ENCODE results near the gene RNF223. TPM values are rescaled to one million over a fixed set of nuclear protein-coding genes. Genes with fewer than 3 reads are reported as not detected.

RNF223 gene
- total and polyA plus RNA-seq, 2 of the 13 experiments (the other 11 are each of a cell fraction or from before 2014, with no cell fraction given) = 0.03 TPM; not detected in 1

DNA sequence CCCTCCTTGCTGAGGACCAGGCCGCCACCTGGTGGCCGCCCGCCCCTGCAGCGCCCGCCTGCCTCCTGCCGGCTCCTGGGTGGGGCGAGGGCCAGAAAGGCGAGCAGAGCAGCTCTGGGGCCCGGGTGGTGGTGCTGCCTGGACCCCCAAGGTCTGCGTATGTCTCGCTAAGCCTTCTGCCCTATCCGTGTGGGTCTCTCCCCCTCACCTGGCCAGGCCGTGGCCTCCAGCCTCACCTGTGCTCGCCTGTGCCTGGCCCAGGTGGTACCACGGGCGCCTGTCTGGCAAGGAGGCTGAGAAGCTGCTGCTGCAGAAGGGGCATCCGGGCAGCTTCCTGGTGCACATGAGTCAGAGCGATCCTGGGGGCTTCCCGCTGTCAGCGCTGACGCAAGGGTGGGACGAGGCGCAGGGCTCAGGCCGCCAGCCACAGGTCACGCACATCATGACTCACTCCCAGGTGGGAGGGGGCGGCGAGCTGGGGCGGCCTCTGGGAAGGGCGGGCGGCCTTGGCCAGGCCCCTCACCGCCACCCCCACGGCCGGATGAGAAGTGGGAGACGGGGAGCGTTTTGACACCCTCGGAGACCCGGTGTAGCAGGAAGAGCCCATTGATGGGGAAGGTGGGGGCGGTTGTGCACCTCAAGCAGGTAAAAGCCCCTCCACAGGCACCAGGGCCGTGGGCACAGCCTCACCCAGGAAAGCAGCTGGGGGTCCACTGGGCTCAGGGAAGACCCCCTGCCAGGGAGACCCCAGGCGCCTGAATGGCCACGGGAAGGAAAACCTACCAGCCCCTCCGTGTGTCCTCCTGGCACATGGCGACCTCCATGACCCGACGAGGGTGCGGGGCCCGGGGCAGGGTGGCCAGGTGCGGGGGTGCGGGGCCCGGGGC lies 9.9 kb downstream of the RNF223 start (continued):
- TF ChIP-seq TFE3 (CRISPR knock-in tag; IDR thresholded peaks at IDR 0.05) = peak; percentile 86
- TF ChIP-seq CENPX (CRISPR knock-in tag; IDR thresholded peaks at IDR 0.05) = no peak
- TF ChIP-seq ZNF33B (CRISPR knock-in tag; IDR thresholded peaks at IDR 0.05) = no peak
- TF ChIP-seq ZNF816 (CRISPR knock-in tag; IDR thresholded peaks at IDR 0.05; ENCODE audit: borderline replicate concordance) = no peak
- TF ChIP-seq CSRNP1 (CRISPR knock-in tag; IDR thresholded peaks at IDR 0.05) = peak; percentile 68; the same call in 1 of the 2 replicates
- TF ChIP-seq, protein P1, sequence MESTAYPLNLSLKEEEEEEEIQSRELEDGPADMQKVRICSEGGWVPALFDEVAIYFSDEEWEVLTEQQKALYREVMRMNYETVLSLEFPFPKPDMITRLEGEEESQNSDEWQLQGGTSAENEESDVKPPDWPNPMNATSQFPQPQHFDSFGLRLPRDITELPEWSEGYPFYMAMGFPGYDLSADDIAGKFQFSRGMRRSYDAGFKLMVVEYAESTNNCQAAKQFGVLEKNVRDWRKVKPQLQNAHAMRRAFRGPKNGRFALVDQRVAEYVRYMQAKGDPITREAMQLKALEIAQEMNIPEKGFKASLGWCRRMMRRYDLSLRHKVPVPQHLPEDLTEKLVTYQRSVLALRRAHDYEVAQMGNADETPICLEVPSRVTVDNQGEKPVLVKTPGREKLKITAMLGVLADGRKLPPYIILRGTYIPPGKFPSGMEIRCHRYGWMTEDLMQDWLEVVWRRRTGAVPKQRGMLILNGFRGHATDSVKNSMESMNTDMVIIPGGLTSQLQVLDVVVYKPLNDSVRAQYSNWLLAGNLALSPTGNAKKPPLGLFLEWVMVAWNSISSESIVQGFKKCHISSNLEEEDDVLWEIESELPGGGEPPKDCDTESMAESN (CRISPR knock-in tag; conservative IDR thresholded peaks at IDR 0.05) = peak; percentile 66; the same call in 1 of the 2 replicates
- no peak for TF ChIP-seq MIER2 (CRISPR knock-in tag; IDR thresholded peaks at IDR 0.05)
- TF ChIP-seq RBAK (CRISPR knock-in tag; IDR thresholded peaks at IDR 0.05) = no peak
- peak; percentile 25 for TF ChIP-seq SKI (IDR thresholded peaks at IDR 0.05; ENCODE audit: partially characterized antibody)
- TF ChIP-seq TEAD2 (CRISPR knock-in tag; IDR thresholded peaks at IDR 0.05) = no peak
- no peak for TF ChIP-seq FOXM1 (CRISPR knock-in tag; IDR thresholded peaks at IDR 0.05)
- TF ChIP-seq CEBPG (CRISPR knock-in tag; IDR thresholded peaks at IDR 0.05) = peak; percentile 76
- TF ChIP-seq, protein P2, sequence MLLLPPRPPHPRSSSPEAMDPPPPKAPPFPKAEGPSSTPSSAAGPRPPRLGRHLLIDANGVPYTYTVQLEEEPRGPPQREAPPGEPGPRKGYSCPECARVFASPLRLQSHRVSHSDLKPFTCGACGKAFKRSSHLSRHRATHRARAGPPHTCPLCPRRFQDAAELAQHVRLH (CRISPR knock-in tag; IDR thresholded peaks at IDR 0.05; ENCODE audit: borderline replicate concordance, low read depth) = peak; percentile 59; the same call in 1 of the 2 replicates
- no peak for TF ChIP-seq FOXP1 (IDR thresholded peaks at IDR 0.05)
- TF ChIP-seq FOXP1 (CRISPR knock-in tag; IDR thresholded peaks at IDR 0.05) = peak; percentile 20; the same call in 1 of the 2 replicates
- no peak for TF ChIP-seq ISX (CRISPR knock-in tag; conservative IDR thresholded peaks at IDR 0.05)
- no peak for TF ChIP-seq CCAR2 (optimal IDR thresholded peaks at IDR 0.05; ENCODE audit: low read depth, low read length)
- TF ChIP-seq ZNF180 (CRISPR knock-in tag; IDR thresholded peaks at IDR 0.05; ENCODE audit: borderline replicate concordance, low read depth) = no peak
- TF ChIP-seq KMT2B (CRISPR knock-in tag; IDR thresholded peaks at IDR 0.05) = no peak; the same call in 1 of the 2 replicates
- TF ChIP-seq, protein P3, sequence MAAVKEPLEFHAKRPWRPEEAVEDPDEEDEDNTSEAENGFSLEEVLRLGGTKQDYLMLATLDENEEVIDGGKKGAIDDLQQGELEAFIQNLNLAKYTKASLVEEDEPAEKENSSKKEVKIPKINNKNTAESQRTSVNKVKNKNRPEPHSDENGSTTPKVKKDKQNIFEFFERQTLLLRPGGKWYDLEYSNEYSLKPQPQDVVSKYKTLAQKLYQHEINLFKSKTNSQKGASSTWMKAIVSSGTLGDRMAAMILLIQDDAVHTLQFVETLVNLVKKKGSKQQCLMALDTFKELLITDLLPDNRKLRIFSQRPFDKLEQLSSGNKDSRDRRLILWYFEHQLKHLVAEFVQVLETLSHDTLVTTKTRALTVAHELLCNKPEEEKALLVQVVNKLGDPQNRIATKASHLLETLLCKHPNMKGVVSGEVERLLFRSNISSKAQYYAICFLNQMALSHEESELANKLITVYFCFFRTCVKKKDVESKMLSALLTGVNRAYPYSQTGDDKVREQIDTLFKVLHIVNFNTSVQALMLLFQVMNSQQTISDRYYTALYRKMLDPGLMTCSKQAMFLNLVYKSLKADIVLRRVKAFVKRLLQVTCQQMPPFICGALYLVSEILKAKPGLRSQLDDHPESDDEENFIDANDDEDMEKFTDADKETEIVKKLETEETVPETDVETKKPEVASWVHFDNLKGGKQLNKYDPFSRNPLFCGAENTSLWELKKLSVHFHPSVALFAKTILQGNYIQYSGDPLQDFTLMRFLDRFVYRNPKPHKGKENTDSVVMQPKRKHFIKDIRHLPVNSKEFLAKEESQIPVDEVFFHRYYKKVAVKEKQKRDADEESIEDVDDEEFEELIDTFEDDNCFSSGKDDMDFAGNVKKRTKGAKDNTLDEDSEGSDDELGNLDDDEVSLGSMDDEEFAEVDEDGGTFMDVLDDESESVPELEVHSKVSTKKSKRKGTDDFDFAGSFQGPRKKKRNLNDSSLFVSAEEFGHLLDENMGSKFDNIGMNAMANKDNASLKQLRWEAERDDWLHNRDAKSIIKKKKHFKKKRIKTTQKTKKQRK (IDR thresholded peaks at IDR 0.05; ENCODE audit: low read length) = no peak
- peak; percentile 91 for TF ChIP-seq ZBTB7B (CRISPR knock-in tag; IDR thresholded peaks at IDR 0.05)
- no peak for TF ChIP-seq KLF13 (CRISPR knock-in tag; IDR thresholded peaks at IDR 0.05)
- peak; percentile 78; the same call in 1 of the 2 replicates for TF ChIP-seq MIER3 (CRISPR knock-in tag; IDR thresholded peaks at IDR 0.05; ENCODE audit: borderline replicate concordance)

Data from HepG2 (cell line).